NCI-H2196 (cell line): Measurements from ENCODE around the gene KIF7.

Experiments
- DNase-seq: peaks from one replicate; lab custom pipeline; 2025; ENCODE audit not compliant: unreplicated experiment; lab: John Stamatoyannopoulos, UW

Gene KIF7

DNA sequence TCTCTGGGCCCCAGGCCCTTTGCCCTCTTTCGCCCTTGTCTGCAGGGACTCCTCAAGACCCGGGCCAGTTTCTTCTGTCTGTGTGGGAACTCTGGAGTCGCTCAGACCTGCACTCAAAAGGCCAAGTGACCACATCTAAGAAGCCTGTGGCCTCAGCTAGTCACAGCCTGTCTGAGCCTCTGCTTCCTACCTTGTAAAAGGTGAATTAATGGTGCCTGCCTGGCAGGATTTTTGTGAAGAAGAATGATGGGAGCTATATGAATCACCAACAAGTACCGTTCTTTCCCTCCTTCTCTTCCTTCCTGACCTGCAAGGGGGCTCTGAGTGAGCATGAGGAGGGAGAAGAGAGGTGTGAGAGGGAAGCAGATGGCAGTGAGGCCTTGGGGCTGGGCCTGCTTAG, 16.4 kb upstream of the KIF7 start:
- DNase-seq, result no peak

DNA sequence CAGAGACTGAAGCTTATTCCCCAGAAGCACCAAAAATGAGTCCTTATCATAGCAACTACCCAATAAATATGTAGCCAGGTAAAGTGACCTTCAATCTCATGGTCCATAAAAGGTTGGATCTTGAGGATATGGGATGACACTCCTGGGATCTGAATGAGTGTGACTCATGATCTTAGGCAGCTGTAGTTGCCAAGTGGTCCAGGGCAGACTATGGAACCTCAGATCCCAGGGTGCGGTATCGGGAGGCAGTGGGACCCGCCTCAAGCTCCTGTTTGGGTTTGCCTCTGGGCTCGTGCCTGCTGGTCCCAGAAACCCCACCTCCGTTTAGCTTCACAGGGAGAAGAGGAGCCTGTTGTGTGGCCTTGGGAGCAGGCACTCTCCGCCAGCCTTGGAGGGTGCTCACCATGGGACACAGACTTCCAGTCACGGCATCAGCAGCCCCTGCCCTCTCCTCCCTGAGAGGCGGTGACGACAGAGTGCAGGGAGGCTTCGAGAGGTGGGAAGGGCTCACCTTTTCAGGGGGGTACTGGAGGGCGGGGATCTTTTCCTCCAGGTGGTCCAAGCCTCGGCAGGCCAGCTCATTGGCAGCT, 15.8 kb upstream of the KIF7 start:
- DNase-seq, result no peak

DNA sequence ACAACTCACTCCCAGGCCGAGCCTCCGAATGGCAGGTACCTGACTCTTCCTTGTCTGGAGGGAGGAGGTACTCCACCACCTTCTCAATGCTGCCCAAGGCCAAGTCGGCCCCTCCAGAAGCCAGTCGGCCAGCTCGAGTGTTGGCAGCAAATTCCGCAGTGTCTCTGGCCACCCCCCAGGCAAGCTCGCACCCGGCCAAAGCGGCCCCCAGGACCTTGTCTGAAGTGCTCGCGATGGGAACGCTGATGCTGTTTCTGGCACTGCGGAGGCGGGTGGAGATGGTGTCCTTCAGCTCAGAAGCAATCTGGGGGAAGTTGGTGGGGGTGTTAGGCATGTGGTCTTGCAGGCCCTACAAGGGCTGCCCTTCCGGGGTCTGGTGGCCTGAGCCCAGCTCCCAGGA, 14.7 kb upstream of the KIF7 start:
- no peak for DNase-seq

DNA sequence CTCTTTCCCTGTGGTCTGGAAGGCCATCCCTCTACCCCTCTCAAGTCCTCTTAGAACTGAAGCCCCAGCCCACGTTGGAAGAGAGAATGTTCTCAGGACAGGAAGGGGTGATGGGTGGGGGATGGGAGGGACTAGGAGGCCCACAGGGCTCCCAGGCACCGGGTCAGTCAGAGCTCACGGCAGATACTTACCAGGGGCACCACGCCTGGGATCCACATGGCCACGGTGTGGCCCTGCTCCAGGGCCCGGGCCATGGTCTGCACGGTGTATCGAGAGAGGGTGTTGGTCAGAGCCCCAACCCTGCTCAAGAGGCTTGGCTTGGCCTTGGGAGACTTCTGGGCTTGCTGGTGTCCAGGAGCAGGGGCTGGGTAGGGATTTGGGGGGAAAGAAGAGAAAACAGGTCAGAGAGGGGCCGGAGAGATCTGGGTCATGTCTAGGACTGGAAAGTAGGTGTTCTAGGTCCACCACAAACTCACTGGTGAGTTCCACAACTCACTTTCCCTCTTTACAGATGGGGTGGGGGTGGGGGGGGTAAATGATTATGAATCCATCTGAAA, 14.1 kb upstream of the KIF7 start:
- DNase-seq, result no peak

DNA sequence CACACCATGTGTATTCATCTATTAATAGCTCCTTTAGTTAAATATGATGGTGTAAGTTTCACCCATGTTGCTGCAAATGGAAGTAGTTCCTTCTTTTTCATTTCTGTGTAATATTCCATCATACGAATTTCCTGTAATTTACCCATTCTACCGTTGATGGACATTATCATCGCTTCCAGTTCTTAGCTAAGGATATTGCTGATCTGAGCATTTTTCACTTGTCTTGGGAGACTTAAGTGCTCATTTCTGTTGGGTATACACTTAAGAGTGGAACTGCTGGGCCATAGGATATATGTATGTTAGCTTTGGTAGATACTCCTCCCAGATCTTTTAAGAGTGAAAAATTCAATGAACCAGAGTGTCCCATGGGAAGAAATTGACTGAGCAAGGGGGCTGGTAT, 12.9 kb upstream of the KIF7 start:
- no peak for DNase-seq

DNA sequence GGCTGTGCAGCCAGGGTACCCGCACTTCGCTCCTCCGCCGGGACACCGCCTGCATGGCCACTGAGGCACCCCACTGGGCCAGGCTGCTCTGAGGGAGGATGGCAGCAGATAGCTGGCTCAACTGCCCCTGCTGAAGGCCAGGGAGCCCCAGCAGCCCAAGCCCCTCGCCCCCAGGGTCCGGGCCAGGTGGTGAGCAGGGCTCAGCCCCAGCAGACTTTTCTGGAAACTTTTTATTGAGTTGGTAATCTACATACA, 12.4 kb upstream of the KIF7 start:
- DNase-seq, result no peak

DNA sequence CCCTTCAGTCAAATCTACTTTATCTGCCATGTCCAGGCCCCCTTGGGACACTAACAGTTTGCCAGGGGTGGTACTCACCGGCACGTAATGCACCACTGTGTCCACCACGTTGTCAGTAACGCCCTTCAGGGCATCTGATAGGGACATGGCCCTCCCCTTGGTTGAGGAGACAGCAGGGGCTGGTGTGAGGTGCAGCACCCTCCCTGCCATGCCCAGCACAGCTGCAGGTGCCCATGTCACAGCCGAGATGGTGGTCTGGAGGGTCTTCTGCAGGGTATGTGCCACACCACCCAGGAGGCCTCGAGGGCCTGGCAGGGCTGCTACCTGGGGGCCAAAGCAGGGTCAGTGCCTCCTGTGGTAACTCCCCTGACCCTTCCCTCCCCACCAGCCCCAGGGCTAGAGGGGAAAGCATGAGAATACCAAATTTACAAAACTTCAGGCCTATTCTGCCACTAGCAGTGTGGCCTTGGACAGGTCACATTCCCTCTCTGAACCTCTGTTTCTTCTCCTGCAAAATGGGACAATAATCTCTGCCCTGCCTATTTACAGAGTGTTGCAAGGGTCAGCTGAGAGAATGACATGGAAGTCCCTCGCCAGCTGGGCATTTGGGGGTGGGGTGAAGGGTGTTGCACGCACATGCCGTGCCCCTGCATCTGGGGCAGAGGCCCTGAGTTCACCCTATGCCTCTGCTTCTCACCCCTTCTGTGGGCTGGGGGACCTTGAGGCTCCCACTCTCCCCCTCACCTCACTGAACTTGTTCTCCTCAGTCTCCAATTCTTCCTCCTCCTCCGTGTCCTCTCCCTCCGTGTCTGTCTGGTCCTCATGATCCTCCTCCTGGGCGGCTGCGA, 11.8 kb upstream of the KIF7 start:
- no peak for DNase-seq

DNA sequence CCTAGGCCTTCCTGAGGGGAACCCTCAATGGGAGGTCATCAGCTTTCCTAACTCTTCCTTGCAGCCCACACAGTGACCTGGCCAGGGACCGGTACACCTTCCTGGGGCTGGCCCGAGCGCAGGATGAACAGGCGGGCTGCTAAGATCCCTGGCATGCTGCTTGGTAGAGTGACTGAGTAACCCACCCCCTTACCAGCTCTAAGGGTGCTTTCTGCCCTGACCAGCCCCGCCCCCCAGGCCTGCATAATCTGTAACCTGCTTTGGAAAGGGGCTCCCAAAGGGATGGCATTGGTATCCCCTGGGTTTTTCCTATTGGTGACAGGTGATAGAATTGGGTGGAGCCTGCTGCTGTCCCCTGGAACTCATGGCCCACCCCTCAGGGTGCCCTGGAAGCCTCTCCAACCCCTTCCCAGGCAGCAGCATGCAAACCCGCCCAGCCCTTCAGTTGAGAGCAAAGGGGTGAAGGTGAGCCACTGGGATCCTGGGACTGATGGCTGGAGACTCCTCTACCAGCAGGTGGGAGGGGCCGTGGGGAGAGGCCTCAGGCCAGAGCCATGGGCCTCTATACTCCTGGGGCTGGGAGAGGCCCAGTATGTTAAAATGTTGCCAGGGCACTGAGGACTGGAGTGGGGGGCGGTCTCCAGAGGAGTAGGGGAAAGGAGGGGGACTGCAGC, 11.1 kb upstream of the KIF7 start:
- DNase-seq, result no peak

DNA sequence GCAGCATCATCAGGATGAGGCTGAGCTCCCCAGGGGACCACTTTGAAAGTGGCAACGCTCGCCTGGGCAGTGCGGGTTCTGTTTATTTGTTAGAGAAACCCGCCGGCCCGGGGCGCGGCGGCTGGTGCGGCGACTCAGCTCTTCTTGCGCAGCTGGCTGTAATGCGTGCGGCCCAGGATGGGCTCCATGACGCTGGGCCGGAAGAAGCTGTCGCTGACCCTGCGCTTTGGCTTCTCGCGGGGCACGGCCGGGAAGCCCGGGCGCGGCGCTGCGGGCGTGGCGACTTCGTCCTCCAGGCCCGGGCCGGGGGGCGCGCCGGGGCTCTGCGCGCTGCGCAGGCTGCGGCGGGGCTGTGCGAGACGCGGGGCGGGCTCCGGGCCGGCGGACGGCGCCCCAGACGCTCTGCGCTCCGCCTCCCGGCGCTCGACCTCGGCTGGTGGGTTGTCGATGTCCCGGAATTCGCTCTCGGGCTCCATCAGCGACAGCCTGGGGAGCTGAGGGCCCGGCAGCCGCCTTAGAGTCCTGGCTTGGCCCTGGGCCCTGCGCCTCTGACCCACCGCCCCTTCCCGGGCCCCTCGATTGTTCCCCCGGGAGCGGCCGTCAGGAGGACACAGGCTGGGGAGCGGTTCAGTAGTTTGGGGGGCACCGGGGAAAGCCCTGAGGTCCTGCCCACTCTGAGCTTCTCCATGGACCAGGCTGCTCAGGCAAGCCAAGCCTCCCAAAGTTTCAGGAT, 10.3 kb upstream of the KIF7 start:
- DNase-seq, result no peak

DNA sequence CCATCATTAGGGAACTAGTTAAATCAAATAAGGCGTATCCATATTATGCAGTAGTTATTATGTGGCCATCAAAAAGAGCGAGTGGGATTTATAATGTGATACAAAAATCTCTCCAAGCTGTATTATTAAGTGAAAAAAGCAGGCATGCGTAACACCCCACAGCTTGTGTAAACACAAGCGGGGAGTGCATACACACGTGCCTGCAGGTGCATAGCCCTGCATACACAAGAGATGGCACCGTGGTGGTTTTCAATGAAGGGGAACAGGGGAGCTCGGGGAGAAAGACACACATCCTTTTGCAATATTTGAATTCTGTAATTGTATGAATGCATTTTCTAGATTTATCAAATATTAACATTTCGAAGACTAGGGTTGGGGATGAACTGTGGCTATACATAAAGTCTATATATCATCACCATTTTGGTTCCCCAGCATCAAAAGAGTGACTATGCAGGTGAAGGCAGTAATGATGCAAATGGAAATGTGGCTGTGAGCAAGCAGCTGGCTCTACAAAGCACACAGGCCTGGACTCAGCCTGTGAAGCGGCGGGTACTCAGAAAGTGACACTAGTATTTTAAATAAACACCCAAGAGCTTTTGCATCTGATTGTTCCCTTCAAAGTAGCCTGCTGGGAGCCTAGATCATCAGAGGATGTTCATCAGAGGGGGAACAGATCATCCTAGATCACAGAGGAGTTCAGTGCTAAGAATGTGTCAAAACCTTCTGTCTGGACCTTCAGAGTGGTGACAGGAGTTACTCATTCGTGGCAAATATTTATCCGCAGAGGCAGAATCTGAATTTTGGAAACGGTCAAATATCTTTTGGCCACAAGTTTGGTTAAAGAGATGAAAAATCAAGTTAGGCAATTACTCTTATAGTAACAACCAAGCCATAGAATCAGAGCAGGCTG, 9.4 kb upstream of the KIF7 start:
- DNase-seq, result no peak

DNA sequence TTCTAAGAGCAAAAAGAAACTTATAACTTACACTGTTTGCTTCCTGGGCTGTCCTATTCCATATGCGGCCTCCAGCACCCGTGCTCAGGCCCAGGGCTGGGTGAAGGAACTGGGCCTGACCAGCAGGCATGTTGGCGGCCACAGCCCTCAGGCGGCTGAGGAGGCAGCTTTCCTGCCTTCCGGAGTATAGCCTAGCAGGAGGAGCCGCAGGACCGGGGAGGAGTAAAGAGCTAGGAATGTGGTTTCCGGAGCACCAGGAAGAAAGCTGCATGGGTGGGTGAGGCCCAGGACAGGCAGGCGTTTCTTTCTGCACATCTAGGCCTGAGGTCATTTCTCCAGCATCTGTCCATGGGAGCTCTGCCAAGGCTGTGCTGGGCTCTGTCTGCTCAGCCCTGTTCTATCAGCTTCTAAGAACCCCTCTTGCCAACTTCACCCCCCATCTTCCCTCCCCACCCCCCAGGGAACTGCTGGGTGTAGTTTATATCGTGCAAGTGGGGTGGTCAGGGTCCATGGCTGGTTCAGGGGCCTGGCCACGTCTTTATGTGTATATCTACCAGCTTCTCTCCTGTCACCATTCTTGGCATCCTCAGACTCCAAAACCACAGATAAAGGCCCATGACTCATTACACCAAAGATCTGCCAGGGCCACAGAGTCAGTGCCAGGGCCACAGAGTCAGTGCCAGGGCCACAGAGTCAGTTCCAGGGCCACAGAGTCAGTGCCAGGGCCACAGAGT, 7.8 kb upstream of the KIF7 start:
- DNase-seq, result no peak

DNA sequence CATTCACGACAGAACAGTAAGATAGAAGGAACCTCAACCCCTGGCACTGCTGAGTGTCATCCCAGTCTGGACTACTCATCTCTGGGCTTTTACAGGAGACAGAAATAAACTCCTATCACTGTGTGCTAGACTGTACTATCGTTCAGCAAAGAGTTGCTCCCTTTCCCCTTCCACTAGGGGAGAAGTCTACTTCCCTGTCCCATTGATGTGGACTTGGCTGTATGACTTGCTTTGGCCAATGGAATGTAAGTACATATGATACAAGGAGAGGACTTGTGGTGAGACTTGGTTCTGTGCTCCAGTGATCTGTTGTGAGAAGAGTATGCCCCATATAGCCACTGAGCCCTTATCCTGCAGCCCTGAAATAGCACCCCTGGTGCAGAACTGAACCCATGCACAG, 5.3 kb upstream of the KIF7 start:
- no peak for DNase-seq

DNA sequence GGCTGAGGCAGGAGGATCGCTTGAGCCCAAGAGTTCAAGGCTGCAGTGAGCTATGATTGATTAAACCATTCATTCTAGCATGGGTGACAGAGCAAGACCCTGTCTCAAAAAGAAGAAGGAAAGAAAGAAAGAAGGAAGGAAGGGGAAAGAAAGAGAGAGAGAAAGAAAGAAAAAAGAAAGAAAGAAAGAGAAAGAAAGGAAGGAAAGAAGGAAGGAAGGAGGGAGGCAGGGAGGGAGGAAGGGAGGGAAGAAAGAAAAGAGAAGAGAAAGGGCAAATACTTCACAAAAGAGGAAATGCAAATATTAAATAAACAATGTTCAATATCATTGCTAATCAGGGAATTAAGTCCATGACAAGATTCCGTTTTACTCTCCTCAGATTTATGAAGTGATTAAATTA, 4.0 kb upstream of the KIF7 start:
- DNase-seq, result no peak

DNA sequence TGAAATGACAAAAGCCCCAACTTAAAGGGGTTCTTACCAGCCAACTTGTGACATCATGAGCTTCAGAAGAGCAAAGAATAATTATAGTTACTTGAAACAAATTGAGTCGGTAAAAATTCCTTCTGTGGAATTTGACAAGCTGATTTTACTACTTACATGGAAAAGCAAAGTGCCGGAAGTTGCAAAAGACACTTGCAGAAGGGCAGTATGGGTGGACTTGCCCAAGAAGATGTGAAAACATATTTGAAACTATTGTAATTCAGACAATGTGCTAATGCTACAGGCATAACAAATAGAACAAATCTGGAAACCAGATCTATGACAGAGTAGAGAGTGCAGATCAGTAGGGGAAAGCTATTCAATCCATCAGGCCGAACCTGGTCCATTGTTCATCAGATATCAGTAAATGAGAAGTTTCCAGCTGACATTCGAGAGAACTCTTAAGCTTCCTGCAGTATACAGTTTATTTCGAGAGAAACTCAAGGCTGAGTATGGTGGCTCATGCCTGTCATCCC, 2.5 kb upstream of the KIF7 start:
- DNase-seq, result no peak

DNA sequence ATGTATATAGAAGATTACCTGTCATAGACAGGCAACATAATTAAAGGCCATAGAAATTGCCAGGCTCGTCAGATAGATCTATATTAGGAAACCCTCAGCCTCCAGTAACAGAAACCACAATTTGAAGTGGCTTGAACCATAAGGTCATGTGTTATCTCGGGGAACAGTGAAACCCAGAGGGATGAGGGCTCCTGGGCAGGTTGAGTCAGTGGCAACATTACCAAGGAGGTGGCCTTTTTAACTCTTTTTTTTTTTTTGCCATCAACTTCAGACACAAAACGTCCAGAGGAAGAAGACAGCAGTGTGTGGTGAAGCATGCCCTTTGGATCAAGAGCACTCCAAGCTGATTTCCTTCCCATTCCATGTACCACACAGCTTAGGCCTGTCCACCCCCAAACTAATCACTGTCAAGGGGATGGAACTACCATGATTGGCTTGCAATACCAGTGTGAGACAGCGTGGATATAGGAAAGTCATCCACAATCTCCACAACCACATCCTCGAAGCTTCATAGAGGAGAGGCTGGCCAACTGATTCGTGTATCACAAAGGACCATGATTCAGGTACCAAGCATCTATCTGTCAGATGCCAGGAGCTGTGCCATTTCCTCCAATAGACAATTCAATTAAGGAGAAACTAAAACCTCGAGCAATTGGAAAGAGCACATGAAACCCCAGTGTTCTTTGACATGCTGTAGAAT, 999 bp upstream of the KIF7 start:
- no peak for DNase-seq

DNA sequence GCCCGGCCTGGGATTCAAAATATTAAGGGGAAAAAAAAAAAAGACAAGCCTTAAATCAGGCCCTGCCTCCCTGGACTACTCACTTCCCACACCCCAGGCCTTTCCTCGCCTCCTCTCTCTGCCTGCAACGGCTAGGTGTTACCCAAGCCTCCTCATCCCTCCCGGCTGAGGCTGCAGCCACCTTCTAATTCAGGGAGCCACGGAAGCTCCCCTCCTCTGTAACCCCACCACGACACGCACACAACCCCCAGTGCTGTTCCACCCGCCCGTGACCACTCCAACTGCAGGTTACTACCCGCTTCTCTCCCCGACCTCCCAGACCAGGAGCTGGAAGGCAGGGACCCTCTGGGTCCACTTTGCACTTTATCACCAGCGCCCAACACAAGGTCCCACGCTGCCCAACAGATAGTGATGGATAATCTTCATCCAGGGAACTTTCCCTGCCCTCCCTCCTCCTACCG, 936 bp downstream of the KIF7 start:
- no peak for DNase-seq

DNA sequence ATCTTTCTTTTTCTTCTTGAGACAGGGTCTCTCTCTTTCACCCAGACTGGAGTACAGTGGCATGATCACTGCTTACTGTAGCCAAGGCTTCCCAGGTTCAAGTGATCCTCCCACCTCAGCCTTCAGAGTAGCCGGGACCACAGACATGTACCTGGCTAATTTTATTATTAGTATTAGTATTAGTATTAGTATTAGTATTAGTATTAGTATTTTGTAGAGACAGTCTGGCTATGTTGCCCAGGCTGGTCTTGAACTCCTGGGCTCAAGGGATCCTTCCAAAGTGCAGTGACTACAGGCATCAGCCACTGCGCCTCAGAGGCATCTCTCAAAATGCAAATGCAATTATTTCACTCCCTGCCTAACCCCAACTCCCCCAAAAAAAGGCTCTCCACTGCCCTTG, 1.7 kb downstream of the KIF7 start:
- DNase-seq, result no peak

DNA sequence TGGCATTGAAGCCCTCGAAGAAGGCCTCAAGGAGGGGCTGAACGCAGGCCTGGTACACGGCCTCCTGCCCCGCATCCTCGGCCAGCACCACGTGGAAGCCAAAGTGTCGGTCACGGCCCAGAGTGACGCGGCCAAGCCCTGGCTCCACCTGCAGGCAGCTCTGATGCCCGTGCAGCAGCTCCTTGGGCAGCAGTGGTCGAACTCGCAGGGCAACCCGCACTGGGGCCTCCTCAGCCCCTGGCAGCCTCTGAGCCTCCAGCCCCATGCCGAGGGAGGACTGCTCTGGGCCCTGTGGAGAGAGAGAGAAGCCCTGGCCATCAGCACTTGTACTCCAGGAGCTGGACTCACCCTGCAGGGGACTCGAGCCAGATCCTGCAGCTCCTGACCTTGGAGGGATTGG, 2.6 kb downstream of the KIF7 start:
- no peak for DNase-seq

DNA sequence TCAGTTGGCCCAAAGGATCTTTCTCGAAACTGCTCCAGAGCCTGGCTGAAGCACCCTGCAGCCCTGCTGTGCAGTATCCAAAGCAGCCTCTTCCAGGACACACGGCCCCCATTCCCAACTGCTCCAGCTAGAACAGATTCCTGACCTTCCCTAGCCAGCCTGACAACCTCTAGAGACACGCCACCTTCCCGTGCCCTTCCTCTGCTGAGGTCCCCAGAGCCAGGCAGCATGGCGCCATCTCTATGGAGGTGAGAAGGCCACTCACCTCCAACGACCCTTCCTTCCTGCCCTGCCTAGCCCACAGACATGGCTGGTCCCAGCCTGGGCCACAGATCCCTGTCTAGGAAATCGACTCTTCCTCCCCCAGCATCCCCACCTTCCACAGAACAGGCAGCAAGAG, 3.1 kb downstream of the KIF7 start:
- DNase-seq, result no peak
